ENCODE data around the gene ZFP57.

DNA sequence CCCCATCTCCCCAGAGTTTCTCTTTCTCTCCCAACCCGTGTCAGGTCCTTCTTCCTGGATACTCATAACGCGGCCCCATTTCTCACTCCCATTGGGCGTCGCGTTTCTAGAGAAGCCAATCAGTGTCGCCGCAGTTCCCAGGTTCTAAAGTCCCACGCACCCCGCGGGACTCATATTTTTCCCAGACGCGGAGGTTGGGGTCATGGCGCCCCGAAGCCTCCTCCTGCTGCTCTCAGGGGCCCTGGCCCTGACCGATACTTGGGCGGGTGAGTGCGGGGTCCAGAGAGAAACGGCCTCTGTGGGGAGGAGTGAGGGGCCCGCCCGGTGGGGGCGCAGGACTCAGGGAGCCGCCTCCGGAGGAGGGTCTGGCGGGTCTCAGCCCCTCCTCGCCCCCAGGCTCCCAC is 42.3 kb upstream of the ZFP57 start, which contains the start of gene HLA-F:
- no peak for TF ChIP-seq POLR2A (IDR thresholded peaks at IDR 0.05; ENCODE audit: extremely low read depth, insufficient read length)
- TF ChIP-seq, protein P1, sequence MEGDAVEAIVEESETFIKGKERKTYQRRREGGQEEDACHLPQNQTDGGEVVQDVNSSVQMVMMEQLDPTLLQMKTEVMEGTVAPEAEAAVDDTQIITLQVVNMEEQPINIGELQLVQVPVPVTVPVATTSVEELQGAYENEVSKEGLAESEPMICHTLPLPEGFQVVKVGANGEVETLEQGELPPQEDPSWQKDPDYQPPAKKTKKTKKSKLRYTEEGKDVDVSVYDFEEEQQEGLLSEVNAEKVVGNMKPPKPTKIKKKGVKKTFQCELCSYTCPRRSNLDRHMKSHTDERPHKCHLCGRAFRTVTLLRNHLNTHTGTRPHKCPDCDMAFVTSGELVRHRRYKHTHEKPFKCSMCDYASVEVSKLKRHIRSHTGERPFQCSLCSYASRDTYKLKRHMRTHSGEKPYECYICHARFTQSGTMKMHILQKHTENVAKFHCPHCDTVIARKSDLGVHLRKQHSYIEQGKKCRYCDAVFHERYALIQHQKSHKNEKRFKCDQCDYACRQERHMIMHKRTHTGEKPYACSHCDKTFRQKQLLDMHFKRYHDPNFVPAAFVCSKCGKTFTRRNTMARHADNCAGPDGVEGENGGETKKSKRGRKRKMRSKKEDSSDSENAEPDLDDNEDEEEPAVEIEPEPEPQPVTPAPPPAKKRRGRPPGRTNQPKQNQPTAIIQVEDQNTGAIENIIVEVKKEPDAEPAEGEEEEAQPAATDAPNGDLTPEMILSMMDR (IDR thresholded peaks at IDR 0.05; ENCODE audit: low read depth, low read length) = no peak
